ENCODE data around the gene NEURL1. TPM values are rescaled to one million over a fixed set of nuclear protein-coding genes. Genes with fewer than 3 reads are reported as not detected.
"Not testable (repeated sequence)": the region's sequence is repeated elsewhere in the genome, so short reads cannot be mapped to it uniquely, and the experiment has no call there.

The NEURL1 gene
- total RNA-seq, 1 experiment from 2014 or later = 0.10 TPM

GRCh38 chr10:103517234-103518085, 24.0 kb downstream of the NEURL1 start:
- no peak for ATAC-seq

GRCh38 chr10:103519798-103520197, 26.3 kb downstream of the NEURL1 start:
- no peaks in the 10 kb centered on the region for H3K36me3 ChIP-seq (ENCODE audit: control insufficient read depth, insufficient read depth, low read length)
- BruUV-seq (replicated peaks) = no TSS peak
- TF ChIP-seq POLR2AphosphoS5 (IDR thresholded peaks at IDR 0.05; ENCODE audit: low read depth, low read length) (no peak), SIN3A (IDR thresholded peaks at IDR 0.05; ENCODE audit: borderline replicate concordance, insufficient read depth, low read depth, low read length) (no peak), TCF7L2 (IDR thresholded peaks at IDR 0.05; ENCODE audit: low read depth, low read length) (no peak)
- TF ChIP-seq, protein P1, sequence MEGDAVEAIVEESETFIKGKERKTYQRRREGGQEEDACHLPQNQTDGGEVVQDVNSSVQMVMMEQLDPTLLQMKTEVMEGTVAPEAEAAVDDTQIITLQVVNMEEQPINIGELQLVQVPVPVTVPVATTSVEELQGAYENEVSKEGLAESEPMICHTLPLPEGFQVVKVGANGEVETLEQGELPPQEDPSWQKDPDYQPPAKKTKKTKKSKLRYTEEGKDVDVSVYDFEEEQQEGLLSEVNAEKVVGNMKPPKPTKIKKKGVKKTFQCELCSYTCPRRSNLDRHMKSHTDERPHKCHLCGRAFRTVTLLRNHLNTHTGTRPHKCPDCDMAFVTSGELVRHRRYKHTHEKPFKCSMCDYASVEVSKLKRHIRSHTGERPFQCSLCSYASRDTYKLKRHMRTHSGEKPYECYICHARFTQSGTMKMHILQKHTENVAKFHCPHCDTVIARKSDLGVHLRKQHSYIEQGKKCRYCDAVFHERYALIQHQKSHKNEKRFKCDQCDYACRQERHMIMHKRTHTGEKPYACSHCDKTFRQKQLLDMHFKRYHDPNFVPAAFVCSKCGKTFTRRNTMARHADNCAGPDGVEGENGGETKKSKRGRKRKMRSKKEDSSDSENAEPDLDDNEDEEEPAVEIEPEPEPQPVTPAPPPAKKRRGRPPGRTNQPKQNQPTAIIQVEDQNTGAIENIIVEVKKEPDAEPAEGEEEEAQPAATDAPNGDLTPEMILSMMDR (IDR thresholded peaks at IDR 0.05) = no peak
- POLR2A ChIA-PET = no interaction called here
- in situ Hi-C loops (cut with HindIII; ENCODE audit: low pct_unique_long_range_greater_than_20kb, low sequenced_read_pairs) (no loop called here), intact Hi-C loops (cut with micrococcal nuclease; ENCODE audit: unreplicated experiment) (no loop called here)
- H3K9me3 ChIP-seq (ENCODE audit: control insufficient read depth, insufficient read depth, low read depth, low read length) = no peaks in the 10 kb centered on the region
- no peak overlapping the region for H3K4me3 ChIP-seq (ENCODE audit: low read depth in 2 of 2, low read length in 2 of 2)
- H3K27me3 ChIP-seq (ENCODE audit: control insufficient read depth, insufficient read depth, low read length) = no peaks in the 10 kb centered on the region
- CTCF ChIA-PET = no interaction called here
- no peak overlapping the region for H3K27ac ChIP-seq (ENCODE audit: low read length)
- peaks cover 3% of the 10 kb centered on the region; the same call in 1 of the 2 replicates for H3K4me1 ChIP-seq (ENCODE audit: control insufficient read depth, insufficient read depth, low read length)
- DNase-seq (ENCODE audit: low read depth, low spot score) = no peak
- ATAC-seq = no peak

More at GRCh38 chr10:103517234-103518085, 24.0 kb downstream of the NEURL1 start:
- no peak overlapping the region for H3K27ac ChIP-seq (ENCODE audit: low read length)
- in situ Hi-C loops (cut with HindIII; ENCODE audit: low pct_unique_long_range_greater_than_20kb, low sequenced_read_pairs) = no loop called here
- H3K4me1 ChIP-seq (ENCODE audit: control insufficient read depth, insufficient read depth, low read length) = peaks cover 3% of the 10 kb centered on the region; the same call in 1 of the 2 replicates
- TF ChIP-seq, protein P1 (IDR thresholded peaks at IDR 0.05) = no peak
- TF ChIP-seq, protein P2, sequence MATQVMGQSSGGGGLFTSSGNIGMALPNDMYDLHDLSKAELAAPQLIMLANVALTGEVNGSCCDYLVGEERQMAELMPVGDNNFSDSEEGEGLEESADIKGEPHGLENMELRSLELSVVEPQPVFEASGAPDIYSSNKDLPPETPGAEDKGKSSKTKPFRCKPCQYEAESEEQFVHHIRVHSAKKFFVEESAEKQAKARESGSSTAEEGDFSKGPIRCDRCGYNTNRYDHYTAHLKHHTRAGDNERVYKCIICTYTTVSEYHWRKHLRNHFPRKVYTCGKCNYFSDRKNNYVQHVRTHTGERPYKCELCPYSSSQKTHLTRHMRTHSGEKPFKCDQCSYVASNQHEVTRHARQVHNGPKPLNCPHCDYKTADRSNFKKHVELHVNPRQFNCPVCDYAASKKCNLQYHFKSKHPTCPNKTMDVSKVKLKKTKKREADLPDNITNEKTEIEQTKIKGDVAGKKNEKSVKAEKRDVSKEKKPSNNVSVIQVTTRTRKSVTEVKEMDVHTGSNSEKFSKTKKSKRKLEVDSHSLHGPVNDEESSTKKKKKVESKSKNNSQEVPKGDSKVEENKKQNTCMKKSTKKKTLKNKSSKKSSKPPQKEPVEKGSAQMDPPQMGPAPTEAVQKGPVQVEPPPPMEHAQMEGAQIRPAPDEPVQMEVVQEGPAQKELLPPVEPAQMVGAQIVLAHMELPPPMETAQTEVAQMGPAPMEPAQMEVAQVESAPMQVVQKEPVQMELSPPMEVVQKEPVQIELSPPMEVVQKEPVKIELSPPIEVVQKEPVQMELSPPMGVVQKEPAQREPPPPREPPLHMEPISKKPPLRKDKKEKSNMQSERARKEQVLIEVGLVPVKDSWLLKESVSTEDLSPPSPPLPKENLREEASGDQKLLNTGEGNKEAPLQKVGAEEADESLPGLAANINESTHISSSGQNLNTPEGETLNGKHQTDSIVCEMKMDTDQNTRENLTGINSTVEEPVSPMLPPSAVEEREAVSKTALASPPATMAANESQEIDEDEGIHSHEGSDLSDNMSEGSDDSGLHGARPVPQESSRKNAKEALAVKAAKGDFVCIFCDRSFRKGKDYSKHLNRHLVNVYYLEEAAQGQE (IDR thresholded peaks at IDR 0.05; ENCODE audit: insufficient read depth in 1 of 2, low read depth in 2 of 2, low read length in 1 of 2) = no peak
- TF ChIP-seq SIN3A (IDR thresholded peaks at IDR 0.05; ENCODE audit: borderline replicate concordance, insufficient read depth, low read depth, low read length) = no peak
- no peak for TF ChIP-seq TCF7L2 (IDR thresholded peaks at IDR 0.05; ENCODE audit: low read depth, low read length)
- TF ChIP-seq POLR2AphosphoS5 (IDR thresholded peaks at IDR 0.05; ENCODE audit: low read depth, low read length) = no peak
- ChIA-PET POLR2A (no interaction called here), CTCF (no interaction called here)
- H3K9me3 ChIP-seq (ENCODE audit: control insufficient read depth, insufficient read depth, low read depth, low read length) = no peaks in the 10 kb centered on the region
- DNase-seq (ENCODE audit: low read depth, low spot score) = no peak
- no peaks in the 10 kb centered on the region for H3K36me3 ChIP-seq (ENCODE audit: control insufficient read depth, insufficient read depth, low read length)
- H3K27me3 ChIP-seq (ENCODE audit: control insufficient read depth, insufficient read depth, low read length) = no peaks in the 10 kb centered on the region
- no TSS peak for BruUV-seq (replicated peaks)
- intact Hi-C loops (cut with micrococcal nuclease; ENCODE audit: unreplicated experiment) = no loop called here
- H3K4me3 ChIP-seq (ENCODE audit: low read depth in 2 of 2, low read length in 2 of 2) = no peak overlapping the region

DNA sequence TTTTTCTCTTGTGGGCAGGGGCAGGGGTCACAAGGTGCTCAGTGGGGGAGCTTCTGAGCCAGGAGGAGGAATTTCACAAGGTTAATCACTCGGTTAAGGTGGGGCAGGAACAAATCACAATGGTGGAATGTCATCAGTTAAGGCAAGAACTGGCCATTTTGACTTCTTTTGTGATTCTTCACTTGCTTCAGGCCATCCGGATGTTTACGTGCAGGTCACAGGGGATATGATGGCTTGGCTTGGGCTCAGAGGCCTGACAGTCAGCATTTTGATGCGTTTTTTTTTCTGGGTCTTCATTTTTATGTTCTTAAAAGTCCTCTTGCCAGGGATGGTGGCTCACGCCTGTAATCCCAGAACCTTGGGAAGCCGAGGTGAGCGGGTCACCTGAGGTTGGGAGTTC, 28.5 kb downstream of the NEURL1 start:
- CTCF ChIA-PET; H3K9me3 ChIP-seq (ENCODE audit: control insufficient read depth, insufficient read depth, low read depth, low read length); H3K4me3 ChIP-seq (ENCODE audit: low read depth in 2 of 2, low read length in 2 of 2); intact Hi-C loops (cut with micrococcal nuclease; ENCODE audit: unreplicated experiment); H3K4me1 ChIP-seq (ENCODE audit: control insufficient read depth, insufficient read depth, low read length); ATAC-seq; DNase-seq (ENCODE audit: low read depth, low spot score); H3K27me3 ChIP-seq (ENCODE audit: control insufficient read depth, insufficient read depth, low read length); H3K36me3 ChIP-seq (ENCODE audit: control insufficient read depth, insufficient read depth, low read length); in situ Hi-C loops (cut with HindIII; ENCODE audit: low pct_unique_long_range_greater_than_20kb, low sequenced_read_pairs); BruUV-seq (replicated peaks); H3K27ac ChIP-seq (ENCODE audit: low read length); POLR2A ChIA-PET: not testable (repeated sequence)
